H1 (cell line): ENCODE measurements around the gene S100P.

Source experiments
- CREB1 ChIP-seq: IDR thresholded peaks from 2 replicates; pipeline ENCODE4 v1.6.1; 2012; ENCODE audit warnings: inconsistent platforms
- EGR1 ChIP-seq: IDR thresholded peaks from 2 replicates; pipeline ENCODE4 v1.6.1; 2011; ENCODE audit warnings: low read depth, low read length, borderline replicate concordance
- EP300 ChIP-seq, 2 experiments: IDR thresholded peaks; 1 replicate in 1 of 2; 2 replicates in 1 of 2; pipeline ENCODE4 v1.6.1; 2011 to 2012; ENCODE audit warnings: low read depth in 2 of 2, low read length in 2 of 2, mild to moderate bottlenecking in 2 of 2, borderline replicate concordance in 1 of 2, inconsistent platforms in 1 of 2, moderate library complexity in 1 of 2
- EZH2 ChIP-seq: fragments of 200-600 bp; sonication (generic); IDR thresholded peaks from 2 replicates; pipeline ENCODE4 v1.7.1; 2012; ENCODE audit warnings: low read depth, mild to moderate bottlenecking, moderate library complexity, low read length, inconsistent platforms; ENCODE audit not compliant: severe bottlenecking
- POLR2A ChIP-seq, 2 experiments: IDR thresholded peaks; 1 replicate in 1 of 2; 2 replicates in 1 of 2; pipeline ENCODE4 v1.6.1; 2011; ENCODE audit warnings: low read depth in 2 of 2, low read length in 2 of 2, mild to moderate bottlenecking in 2 of 2; ENCODE audit errors: control extremely low read depth in 1 of 2
- POLR2AphosphoS5 ChIP-seq: IDR thresholded peaks from 2 replicates; pipeline ENCODE4 v1.6.1; 2011; ENCODE audit warnings: low read depth, low read length
- TF ChIP-seq, protein P1 (sequence below), 3 experiments: IDR thresholded peaks; 1 replicate in 2 of 3; 2 replicates in 1 of 3; pipeline versions ENCODE4 v1.5.1 to v1.6.1; 2011; ENCODE audit warnings: low read length in 3 of 3, mild to moderate bottlenecking in 3 of 3, inconsistent platforms in 2 of 3, low read depth in 1 of 3, moderate library complexity in 1 of 3; ENCODE audit not compliant: insufficient read depth in 1 of 3; ENCODE audit errors: control extremely low read depth in 1 of 3
- TF ChIP-seq, protein P2 (sequence below): IDR thresholded peaks from 2 replicates; pipeline ENCODE4 v1.6.1; 2012; ENCODE audit warnings: inconsistent platforms

DNA sequence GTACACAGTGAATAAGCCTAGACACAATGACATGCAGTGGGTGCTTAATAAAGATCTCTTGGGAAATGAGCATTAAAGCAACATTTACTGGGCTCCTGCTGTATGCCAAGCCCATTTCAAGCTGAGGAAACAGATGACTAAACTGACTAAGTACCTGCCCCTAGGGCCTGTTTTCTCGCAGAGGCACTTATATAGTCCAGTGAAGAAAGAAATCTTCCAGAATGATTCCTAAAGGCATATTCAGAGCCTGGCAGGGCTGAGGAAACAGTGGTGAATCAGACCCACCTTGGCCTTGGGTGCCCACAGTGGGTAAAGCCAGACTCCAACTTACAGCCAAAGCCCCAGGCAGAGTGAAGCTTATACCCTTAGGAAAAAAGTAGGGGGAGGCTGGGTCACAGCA, 22.0 kb upstream of the S100P start:
- TF ChIP-seq, protein P1, sequence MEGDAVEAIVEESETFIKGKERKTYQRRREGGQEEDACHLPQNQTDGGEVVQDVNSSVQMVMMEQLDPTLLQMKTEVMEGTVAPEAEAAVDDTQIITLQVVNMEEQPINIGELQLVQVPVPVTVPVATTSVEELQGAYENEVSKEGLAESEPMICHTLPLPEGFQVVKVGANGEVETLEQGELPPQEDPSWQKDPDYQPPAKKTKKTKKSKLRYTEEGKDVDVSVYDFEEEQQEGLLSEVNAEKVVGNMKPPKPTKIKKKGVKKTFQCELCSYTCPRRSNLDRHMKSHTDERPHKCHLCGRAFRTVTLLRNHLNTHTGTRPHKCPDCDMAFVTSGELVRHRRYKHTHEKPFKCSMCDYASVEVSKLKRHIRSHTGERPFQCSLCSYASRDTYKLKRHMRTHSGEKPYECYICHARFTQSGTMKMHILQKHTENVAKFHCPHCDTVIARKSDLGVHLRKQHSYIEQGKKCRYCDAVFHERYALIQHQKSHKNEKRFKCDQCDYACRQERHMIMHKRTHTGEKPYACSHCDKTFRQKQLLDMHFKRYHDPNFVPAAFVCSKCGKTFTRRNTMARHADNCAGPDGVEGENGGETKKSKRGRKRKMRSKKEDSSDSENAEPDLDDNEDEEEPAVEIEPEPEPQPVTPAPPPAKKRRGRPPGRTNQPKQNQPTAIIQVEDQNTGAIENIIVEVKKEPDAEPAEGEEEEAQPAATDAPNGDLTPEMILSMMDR (IDR thresholded peaks at IDR 0.05; ENCODE audit: control extremely low read depth in 1 of 3, insufficient read depth in 1 of 3, low read depth in 1 of 3, low read length in 3 of 3), result no peak
- TF ChIP-seq CREB1, result no peak
- TF ChIP-seq, protein P2, sequence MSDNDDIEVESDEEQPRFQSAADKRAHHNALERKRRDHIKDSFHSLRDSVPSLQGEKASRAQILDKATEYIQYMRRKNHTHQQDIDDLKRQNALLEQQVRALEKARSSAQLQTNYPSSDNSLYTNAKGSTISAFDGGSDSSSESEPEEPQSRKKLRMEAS, result no peak
- TF ChIP-seq EZH2, result no peak
- TF ChIP-seq POLR2AphosphoS5, result no peak
- TF ChIP-seq EGR1, result no peak
- no peak for TF ChIP-seq EP300 (IDR thresholded peaks at IDR 0.05; ENCODE audit: borderline replicate concordance in 1 of 2, low read depth in 2 of 2, low read length in 2 of 2)
- TF ChIP-seq POLR2A (IDR thresholded peaks at IDR 0.05; ENCODE audit: control extremely low read depth in 1 of 2, low read depth in 2 of 2, low read length in 2 of 2), result no peak
